Dermis lymphatic vessel endothelial cell (primary cell): Measurements from ENCODE around the gene CSAG1. TPM values are rescaled to one million over a fixed set of nuclear protein-coding genes. Genes with fewer than 3 reads are reported as not detected.

Experiments
- total RNA-seq: library from RNA; depleted of rRNA; stranded (reverse); fragments of >200 nt; gene quantifications from 2 replicates; pipeline ENCODE4 v1.2.1, GENCODE V29; 2014

CSAG1 gene
- not detected in 2 replicates for total RNA-seq

GRCh38 chrX:152733261-152733975, at the start of gene CSAG1, which contains the start of gene MAGEA12:
Gene CSAG1 (minus strand): TSS chrX:152733721. CDS start chrX:152732460, 1,261 bp downstream.
Gene MAGEA12 (plus strand): TSS chrX:152733757. CDS start chrX:152736162, 2,405 bp downstream.

GRCh38 chrX:152769549-152770289, 36.2 kb upstream of the CSAG1 start, which contains the start of gene MAGEA6:
Gene MAGEA6 (minus strand): TSS chrX:152769689. CDS start chrX:152767650, 2,039 bp downstream.

GRCh38 chrX:152758918-152759317, 25.4 kb upstream of the CSAG1 start, which contains the start of gene CSAG3:
Gene CSAG3 (plus strand): TSS chrX:152759218.

GRCh38 chrX:152753686-152754650, 20.4 kb upstream of the CSAG1 start, which contains the start of gene MAGEA2:
Gene MAGEA2 (minus strand): TSS chrX:152753842. CDS start chrX:152751363, 2,479 bp downstream.

GRCh38 chrX:152713815-152714787, 19.4 kb downstream of the CSAG1 start, which contains the start of gene MAGEA2B:
Gene MAGEA2B (plus strand): TSS chrX:152714628. CDS start chrX:152717107, 2,479 bp downstream.

GRCh38 chrX:152709173-152709572, 24.3 kb downstream of the CSAG1 start, which contains the start of gene CSAG2:
Gene CSAG2 (minus strand): TSS chrX:152709273. CDS start chrX:152709112, 161 bp downstream.

GRCh38 chrX:152697952-152698931, 35.3 kb downstream of the CSAG1 start, which contains the start of gene MAGEA3:
Gene MAGEA3 (plus strand): TSS chrX:152698794. CDS start chrX:152700833, 2,039 bp downstream.

Other genes with a start within 250 kb of the CSAG1 start
- gene GABRQ, start 95.8 kb downstream of the CSAG1 start, total RNA-seq, result under 0.01 TPM in 1 of 2 replicates, not detected in the other
- gene MAGEA3, start 34.9 kb downstream of the CSAG1 start, total RNA-seq, result not detected in 2 replicates
- not detected in 2 replicates for gene CSAG2, start 24.4 kb downstream of the CSAG1 start, total RNA-seq
- gene MAGEA2B, start 19.1 kb downstream of the CSAG1 start, total RNA-seq, result not detected in 2 replicates
- not detected in 2 replicates for gene MAGEA12, start within 50 bp of the CSAG1 start, total RNA-seq
- not detected in 2 replicates for gene MAGEA2, start 20.1 kb upstream of the CSAG1 start, total RNA-seq
- not detected in 2 replicates for gene CSAG3, start 25.5 kb upstream of the CSAG1 start, total RNA-seq
- not detected in 2 replicates for gene MAGEA6, start 36.0 kb upstream of the CSAG1 start, total RNA-seq
- gene CETN2, start 97.0 kb upstream of the CSAG1 start, total RNA-seq, result 14.5 and 16.6 TPM in 2 replicates
- 9.6 and 10.3 TPM in 2 replicates for gene NSDHL, start 97.3 kb upstream of the CSAG1 start, total RNA-seq
- 6.9 and 7.7 TPM in 2 replicates for gene ZNF185, start 164.3 kb upstream of the CSAG1 start, total RNA-seq